ENCODE results near the gene MRPS9. TPM values are rescaled to one million over a fixed set of nuclear protein-coding genes. Genes with fewer than 3 reads are reported as not detected.
A peak's percentile ranks its signal among the peaks of the same experiment; 100 is the strongest.

The MRPS9 gene
- total RNA-seq, 1 donor from 2014 or later = 42.3 TPM

DNA sequence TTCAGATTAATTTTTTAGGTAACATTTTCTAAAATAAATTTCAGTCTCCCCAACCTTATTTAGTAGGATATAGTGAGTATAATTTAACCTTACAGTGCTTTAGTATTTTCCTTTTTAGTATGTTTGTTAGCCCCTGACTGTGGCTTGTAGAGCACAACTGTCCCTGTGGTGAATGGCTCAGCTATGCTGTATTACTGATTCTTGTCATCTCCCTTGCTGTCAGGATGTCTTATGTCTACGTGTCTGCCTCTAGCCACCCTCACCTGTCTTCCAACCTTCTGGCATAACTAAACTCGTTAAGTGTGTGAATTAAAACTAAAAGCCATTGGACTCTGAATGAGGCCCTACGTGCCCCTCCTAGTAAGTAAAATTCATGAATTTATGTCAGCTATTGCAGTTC lies 18.4 kb downstream of the MRPS9 start:
- Mint-ChIP-seq H3K27ac (no peak overlapping the region), H3K4me3 (ENCODE audit: low read depth) (no peak overlapping the region), H3K36me3 (ENCODE audit: insufficient read depth) (peaks cover 22% of the 10 kb centered on the region), H3K9me3 (ENCODE audit: low read depth) (peaks cover 11% of the 10 kb centered on the region), H3K4me1 (ENCODE audit: low read depth) (no peaks in the 10 kb centered on the region), H3K27me3 (no peaks in the 10 kb centered on the region)
- no peak for DNase-seq (ENCODE audit: low spot score, unreplicated experiment)
- TF ChIP-seq, protein P1, sequence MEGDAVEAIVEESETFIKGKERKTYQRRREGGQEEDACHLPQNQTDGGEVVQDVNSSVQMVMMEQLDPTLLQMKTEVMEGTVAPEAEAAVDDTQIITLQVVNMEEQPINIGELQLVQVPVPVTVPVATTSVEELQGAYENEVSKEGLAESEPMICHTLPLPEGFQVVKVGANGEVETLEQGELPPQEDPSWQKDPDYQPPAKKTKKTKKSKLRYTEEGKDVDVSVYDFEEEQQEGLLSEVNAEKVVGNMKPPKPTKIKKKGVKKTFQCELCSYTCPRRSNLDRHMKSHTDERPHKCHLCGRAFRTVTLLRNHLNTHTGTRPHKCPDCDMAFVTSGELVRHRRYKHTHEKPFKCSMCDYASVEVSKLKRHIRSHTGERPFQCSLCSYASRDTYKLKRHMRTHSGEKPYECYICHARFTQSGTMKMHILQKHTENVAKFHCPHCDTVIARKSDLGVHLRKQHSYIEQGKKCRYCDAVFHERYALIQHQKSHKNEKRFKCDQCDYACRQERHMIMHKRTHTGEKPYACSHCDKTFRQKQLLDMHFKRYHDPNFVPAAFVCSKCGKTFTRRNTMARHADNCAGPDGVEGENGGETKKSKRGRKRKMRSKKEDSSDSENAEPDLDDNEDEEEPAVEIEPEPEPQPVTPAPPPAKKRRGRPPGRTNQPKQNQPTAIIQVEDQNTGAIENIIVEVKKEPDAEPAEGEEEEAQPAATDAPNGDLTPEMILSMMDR (IDR thresholded peaks at IDR 0.05; ENCODE audit: unreplicated experiment) = no peak

DNA sequence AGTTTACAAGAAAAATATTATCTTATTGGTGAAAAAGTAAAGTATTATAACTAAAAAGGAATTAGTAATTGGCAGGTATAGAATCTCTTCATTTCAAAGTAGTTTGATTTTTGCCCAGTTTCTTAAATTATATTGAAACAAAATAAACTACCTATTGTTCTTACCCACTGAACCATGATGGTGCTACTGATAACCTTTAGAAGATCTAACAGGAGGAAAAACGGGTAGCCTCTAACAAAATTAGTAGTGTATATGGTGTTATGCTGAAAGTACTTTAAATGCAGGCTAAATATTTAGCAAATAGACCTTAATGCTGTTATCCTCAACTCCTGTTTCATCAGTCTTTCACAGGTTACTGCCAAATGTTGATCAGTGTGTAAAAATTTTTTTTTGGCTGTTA lies 19.1 kb downstream of the MRPS9 start:
- no peak for DNase-seq (ENCODE audit: low spot score, unreplicated experiment)
- H3K36me3 Mint-ChIP-seq (ENCODE audit: insufficient read depth) = peaks cover 19% of the 10 kb centered on the region
- H3K9me3 Mint-ChIP-seq (ENCODE audit: low read depth) = peaks cover 9% of the 10 kb centered on the region
- H3K4me1 Mint-ChIP-seq (ENCODE audit: low read depth) = no peaks in the 10 kb centered on the region
- no peak overlapping the region for H3K4me3 Mint-ChIP-seq (ENCODE audit: low read depth)
- TF ChIP-seq, protein P1 (IDR thresholded peaks at IDR 0.05; ENCODE audit: unreplicated experiment) = no peak
- no peak overlapping the region for H3K27ac Mint-ChIP-seq
- no peaks in the 10 kb centered on the region for H3K27me3 Mint-ChIP-seq

DNA sequence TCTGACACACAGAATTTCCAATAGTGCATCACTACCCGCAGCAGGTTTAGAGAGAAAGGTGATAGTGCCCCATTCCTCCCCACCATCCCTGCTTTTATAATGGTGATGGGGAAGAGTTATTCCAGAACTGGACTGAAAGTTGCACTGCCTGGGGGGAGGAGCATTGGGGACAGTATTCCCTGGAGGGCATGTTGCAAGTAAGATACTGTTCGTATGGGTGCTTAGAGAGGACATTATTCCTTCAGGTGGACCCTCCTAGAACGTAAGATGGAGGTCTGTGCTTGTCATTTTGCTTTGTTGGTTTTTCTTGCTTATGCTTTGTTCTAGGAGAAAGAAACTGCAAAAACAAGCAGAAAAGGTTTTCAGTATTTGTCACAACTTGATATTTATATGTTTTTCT lies 23.7 kb downstream of the MRPS9 start:
- Mint-ChIP-seq H3K27ac (no peak overlapping the region), H3K27me3 (no peaks in the 10 kb centered on the region), H3K36me3 (ENCODE audit: insufficient read depth) (peaks cover 4% of the 10 kb centered on the region), H3K4me1 (ENCODE audit: low read depth) (peaks cover 4% of the 10 kb centered on the region), H3K4me3 (ENCODE audit: low read depth) (no peak overlapping the region), H3K9me3 (ENCODE audit: low read depth) (no peaks in the 10 kb centered on the region)
- no peak for DNase-seq (ENCODE audit: low spot score, unreplicated experiment)
- TF ChIP-seq, protein P1 (IDR thresholded peaks at IDR 0.05; ENCODE audit: unreplicated experiment) = no peak

DNA sequence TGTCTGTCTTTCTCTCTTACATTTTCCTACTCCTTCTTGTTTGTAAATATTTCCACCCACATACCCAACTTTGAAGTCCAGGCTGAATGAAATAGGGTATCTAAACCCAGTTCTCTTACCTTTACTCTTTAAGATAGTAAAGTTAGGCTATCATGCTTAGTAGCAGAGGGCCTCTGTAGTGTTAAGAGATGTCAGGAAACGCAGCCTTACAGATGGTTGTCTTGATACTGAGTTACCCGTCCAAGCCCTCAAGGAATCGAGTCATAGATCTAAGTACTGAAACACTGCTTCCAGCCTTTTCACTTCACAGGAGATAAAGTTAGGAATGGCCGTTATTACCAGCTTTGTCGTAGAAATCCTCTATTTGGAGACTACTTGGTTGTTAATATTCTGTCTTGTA lies 24.3 kb downstream of the MRPS9 start:
- Mint-ChIP-seq H3K27ac (peak overlapping the region; percentile 5), H3K9me3 (ENCODE audit: low read depth) (no peaks in the 10 kb centered on the region), H3K27me3 (no peaks in the 10 kb centered on the region), H3K4me1 (ENCODE audit: low read depth) (peaks cover 4% of the 10 kb centered on the region), H3K4me3 (ENCODE audit: low read depth) (no peak overlapping the region), H3K36me3 (ENCODE audit: insufficient read depth) (peaks cover 4% of the 10 kb centered on the region)
- DNase-seq (ENCODE audit: low spot score, unreplicated experiment) = no peak
- TF ChIP-seq, protein P1 (IDR thresholded peaks at IDR 0.05; ENCODE audit: unreplicated experiment) = no peak

DNA sequence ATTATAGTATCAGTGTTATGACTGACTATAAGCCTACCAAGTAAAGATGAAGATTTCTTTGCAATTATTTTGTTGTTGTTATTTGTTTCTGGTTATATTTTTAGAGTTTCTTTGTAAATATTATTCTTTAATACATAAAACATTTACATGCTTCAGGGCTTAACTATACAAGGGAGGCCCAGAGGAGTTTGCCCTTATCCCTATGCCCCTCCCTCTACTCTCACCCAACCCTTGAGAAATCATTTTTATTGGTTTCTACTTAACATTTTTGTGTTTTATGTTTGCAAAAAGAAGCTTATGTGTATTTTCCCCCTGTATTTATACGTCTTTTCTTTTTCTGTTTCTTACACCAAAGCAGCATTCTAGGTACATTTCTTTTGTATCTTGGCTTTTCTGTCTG lies 30.5 kb downstream of the MRPS9 start:
- Mint-ChIP-seq H3K27me3 (no peaks in the 10 kb centered on the region), H3K27ac (no peak overlapping the region), H3K4me1 (ENCODE audit: low read depth) (peaks cover 4% of the 10 kb centered on the region)

More for the DNA sequence above, 30.5 kb downstream of the MRPS9 start:
- Mint-ChIP-seq H3K9me3 (ENCODE audit: low read depth) (no peaks in the 10 kb centered on the region), H3K36me3 (ENCODE audit: insufficient read depth) (peaks cover 4% of the 10 kb centered on the region), H3K4me3 (ENCODE audit: low read depth) (no peak overlapping the region)
- TF ChIP-seq, protein P1 (IDR thresholded peaks at IDR 0.05; ENCODE audit: unreplicated experiment) = no peak
- no peak for DNase-seq (ENCODE audit: low spot score, unreplicated experiment)

All from progenitor cell of endocrine pancreas (in vitro differentiated cells).